Activated T-helper 2 cell treated with anti-CD3 and anti-CD28 coated beads, Interferon-gamma antibody, Interleukin-2, Interleukin-4, amounts not matched to agents 10 μg/mL and 5 μg/mL and 100 μg/mL, durations not matched to agents 14 hours and 24 hours and 36 hours (primary cell): ENCODE results near the gene ITPRIP. TPM values are rescaled to one million over a fixed set of nuclear protein-coding genes. Genes with fewer than 3 reads are reported as not detected.
A peak's percentile ranks its signal among the peaks of the same experiment; 100 is the strongest.

ENCODE experiments used
- DNase-seq: peaks from one replicate; pipeline ENCODE4 v3.0.0; 2021; ENCODE audit warnings: low spot score
- H3K27ac Mint-ChIP-seq: one replicate; pipeline ENCODE4 v1.8.0; 2021; ENCODE audit warnings: mixed read lengths
- H3K27me3 Mint-ChIP-seq: one replicate; pipeline ENCODE4 v1.8.0; 2021; ENCODE audit warnings: low read depth, mixed read lengths
- H3K36me3 Mint-ChIP-seq: one replicate; pipeline ENCODE4 v1.8.0; 2021; ENCODE audit warnings: low read depth, mixed read lengths
- H3K4me1 Mint-ChIP-seq: one replicate; pipeline ENCODE4 v1.8.0; 2021; ENCODE audit warnings: low read depth, mixed read lengths
- H3K4me3 Mint-ChIP-seq: one replicate; pipeline ENCODE4 v1.8.0; 2021; ENCODE audit warnings: low read depth, mild to moderate bottlenecking, moderate library complexity, mixed read lengths
- H3K9me3 Mint-ChIP-seq: one replicate; pipeline ENCODE4 v1.8.0; 2021; ENCODE audit warnings: mixed read lengths
- intact Hi-C: fragments of 100-400 bp; cut with micrococcal nuclease; formaldehyde crosslinking; loops from one replicate; pipeline ENCODE4 v1.15.1; 2023
- total RNA-seq: library from RNA; stranded (reverse); gene quantifications from 2 replicates; pipeline ENCODE4 v1.2.3, GENCODE V29; 2022

The ITPRIP gene, protein sequence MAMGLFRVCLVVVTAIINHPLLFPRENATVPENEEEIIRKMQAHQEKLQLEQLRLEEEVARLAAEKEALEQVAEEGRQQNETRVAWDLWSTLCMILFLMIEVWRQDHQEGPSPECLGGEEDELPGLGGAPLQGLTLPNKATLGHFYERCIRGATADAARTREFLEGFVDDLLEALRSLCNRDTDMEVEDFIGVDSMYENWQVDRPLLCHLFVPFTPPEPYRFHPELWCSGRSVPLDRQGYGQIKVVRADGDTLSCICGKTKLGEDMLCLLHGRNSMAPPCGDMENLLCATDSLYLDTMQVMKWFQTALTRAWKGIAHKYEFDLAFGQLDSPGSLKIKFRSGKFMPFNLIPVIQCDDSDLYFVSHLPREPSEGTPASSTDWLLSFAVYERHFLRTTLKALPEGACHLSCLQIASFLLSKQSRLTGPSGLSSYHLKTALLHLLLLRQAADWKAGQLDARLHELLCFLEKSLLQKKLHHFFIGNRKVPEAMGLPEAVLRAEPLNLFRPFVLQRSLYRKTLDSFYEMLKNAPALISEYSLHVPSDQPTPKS
- total RNA-seq, result 17.1 and 18.8 TPM in 2 replicates

DNA sequence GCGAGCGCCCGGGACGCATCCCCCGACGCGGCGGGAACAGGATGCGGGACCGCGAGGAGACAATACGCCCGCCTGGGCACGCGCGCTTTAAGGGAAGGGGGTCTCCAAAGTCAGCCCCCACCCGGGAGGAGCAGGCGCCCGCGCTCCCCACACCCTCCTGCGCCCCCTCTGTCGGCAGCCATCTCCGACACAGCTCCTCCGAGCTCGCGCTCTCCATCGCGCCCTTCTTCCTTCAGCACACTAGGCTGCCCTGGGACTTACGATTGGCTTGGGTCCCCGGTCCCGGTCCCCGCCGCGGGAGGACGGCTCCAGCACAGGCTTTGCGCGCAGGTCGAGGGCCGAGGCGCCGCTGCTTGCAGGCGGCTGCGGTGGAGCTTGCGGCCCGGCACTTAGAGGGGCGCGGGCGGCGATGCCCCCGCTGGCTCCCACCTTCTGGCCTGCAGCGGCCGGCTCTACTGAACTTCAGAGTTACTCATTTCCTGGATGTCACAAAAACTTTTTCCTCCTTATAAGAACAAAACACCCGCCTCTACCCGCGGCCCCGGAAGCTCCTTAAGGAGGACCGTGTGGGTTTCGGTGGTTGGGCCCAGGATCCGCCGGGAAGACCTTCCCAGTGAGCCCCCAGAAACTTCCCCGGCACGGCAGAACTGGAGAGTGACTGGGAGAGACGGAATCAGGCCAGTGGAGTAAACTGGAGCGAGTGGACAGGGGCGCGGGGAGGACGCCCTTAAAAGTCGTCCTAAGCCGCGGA, at the start of gene ITPRIP:
ITPRIP (minus strand) TSS at position 481 of the 751 bp plus-strand sequence. CDS start 22,414 bp downstream, outside the sequence.
- Mint-ChIP-seq H3K27me3 (peaks cover 1% of the 10 kb centered on the region), H3K4me1 (peaks cover 46% of the 10 kb centered on the region), H3K4me3 (peak within 1 kb of the TSS; percentile 97), H3K36me3 (peaks cover 18% of the 10 kb centered on the region), H3K9me3 (no peaks in the 10 kb centered on the region), H3K27ac (peak within 1 kb of the TSS; percentile 99)
- intact Hi-C loops, result loop anchor here (1.0 to 5.0 kb wide), 6 partner anchors 9 to 216 kb away; partner anchors contain the start of genes GSTO2 and SFR1
- DNase-seq, result peak; percentile 74

DNA sequence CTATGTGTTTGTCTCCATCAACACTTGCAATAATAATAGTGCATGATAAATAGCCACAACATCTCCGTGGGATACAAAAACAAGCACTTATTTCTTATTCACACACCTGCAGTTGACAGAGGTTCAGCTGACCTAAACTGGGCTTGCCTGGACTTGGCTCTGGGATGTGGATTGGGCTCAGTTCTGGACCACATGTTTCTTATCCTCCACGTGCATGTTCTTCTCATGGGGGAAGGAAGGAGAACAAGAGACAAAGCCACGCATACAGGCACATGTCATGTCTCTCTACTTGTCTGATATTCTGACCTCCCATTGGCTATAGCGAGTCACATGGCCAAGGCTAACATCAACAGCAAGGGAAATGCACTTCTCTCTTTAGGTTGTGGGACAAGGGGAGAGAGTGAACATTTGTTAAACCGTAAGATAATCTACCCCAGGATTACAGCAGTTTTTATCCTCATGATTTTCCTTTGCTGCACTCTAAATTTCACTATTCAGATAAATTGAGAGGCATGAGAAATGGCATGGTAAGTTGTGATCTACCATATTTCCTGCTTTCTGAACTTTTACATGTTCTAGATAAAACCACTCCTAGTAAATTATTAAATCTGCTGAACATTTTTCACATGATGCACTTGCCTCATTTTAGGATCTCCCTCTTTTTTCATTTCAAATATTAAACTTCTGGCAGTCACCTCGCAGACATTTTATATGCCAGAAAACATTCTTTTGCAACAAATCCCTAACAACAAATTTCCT, 49.0 kb upstream of the ITPRIP start:
- no peak overlapping the region for H3K4me3 Mint-ChIP-seq
- intact Hi-C loops, result no loop called here
- peaks cover 31% of the 10 kb centered on the region for H3K27me3 Mint-ChIP-seq
- no peak for DNase-seq
- H3K36me3 Mint-ChIP-seq, result no peaks in the 10 kb centered on the region
- no peaks in the 10 kb centered on the region for H3K9me3 Mint-ChIP-seq
- peaks cover 22% of the 10 kb centered on the region for H3K4me1 Mint-ChIP-seq
- no peak overlapping the region for H3K27ac Mint-ChIP-seq

DNA sequence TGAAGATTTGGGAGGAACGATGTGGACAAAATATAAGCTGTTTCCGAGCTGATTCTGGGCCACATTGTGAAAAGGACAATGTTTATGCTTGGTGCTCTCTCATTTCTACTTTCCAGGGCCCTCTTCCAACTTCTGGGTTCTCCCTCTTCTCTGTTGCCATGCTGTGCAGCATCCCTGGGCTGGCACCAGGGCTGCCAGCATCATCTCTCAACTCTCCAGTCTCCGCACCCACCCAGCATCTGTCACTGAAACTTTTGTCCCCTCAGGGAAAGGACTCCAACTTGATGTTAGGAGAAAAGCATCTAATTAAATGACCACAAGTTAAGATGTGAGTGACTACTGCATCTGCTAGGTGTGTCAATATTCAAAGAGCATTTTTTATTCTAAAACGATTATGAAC, 42.1 kb upstream of the ITPRIP start:
- H3K27ac Mint-ChIP-seq, result no peak overlapping the region
- H3K4me1 Mint-ChIP-seq, result peaks cover 10% of the 10 kb centered on the region
- no peak overlapping the region for H3K4me3 Mint-ChIP-seq
- DNase-seq, result no peak
- intact Hi-C loops, result no loop called here
- H3K27me3 Mint-ChIP-seq, result peaks cover 35% of the 10 kb centered on the region
- H3K36me3 Mint-ChIP-seq, result no peaks in the 10 kb centered on the region
- H3K9me3 Mint-ChIP-seq, result no peaks in the 10 kb centered on the region

DNA sequence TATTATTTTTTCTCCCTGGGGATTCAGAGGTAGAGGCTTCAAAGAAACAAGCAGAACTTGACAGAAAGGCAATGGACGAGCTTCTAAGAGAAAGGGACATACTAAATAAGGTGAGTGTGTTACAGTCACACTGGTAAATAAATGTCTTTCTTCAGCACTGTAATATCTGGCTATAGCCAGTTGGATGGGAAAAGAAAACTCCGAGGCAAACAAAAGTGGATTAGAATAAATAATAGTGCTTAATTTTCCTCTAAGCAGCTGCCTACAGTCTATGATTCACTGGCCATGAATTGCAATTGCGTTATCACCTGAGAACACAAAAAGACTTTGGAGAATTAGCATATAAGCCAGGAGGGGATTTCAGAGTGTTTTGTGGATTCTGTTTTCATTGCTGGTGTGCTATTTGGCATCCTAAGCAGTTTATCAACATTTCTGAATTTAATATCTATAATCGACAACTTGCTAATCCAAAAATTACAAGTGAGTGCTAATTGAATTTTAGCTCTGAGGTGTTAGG, 38.6 kb upstream of the ITPRIP start:
- no peak overlapping the region for H3K27ac Mint-ChIP-seq
- peaks cover 31% of the 10 kb centered on the region for H3K27me3 Mint-ChIP-seq
- no peak for DNase-seq
- intact Hi-C loops, result no loop called here
- no peaks in the 10 kb centered on the region for H3K36me3 Mint-ChIP-seq
- H3K4me1 Mint-ChIP-seq, result peaks cover 7% of the 10 kb centered on the region
- H3K9me3 Mint-ChIP-seq, result no peaks in the 10 kb centered on the region
- no peak overlapping the region for H3K4me3 Mint-ChIP-seq

DNA sequence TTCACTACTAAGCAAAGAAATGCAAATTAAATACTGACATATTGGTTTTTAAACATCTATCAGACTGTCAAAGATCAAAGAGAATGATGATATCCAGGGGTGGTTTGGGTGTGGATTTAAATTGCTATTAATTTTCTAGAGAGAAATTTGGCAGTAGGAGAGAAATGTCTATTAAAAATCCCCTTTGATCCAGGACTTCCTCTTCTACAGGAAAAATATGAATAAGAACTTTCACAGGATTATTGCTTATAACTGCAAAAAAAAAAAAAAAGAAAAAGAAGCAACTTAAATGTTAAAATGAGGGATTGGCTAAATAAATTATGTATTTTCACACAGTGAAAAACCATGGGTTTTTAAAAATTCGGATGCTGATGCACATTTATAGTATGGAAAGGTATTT, 36.3 kb upstream of the ITPRIP start:
- no peak for DNase-seq
- Mint-ChIP-seq H3K9me3 (no peaks in the 10 kb centered on the region), H3K27ac (no peak overlapping the region), H3K4me3 (no peak overlapping the region), H3K27me3 (peaks cover 27% of the 10 kb centered on the region), H3K4me1 (peaks cover 5% of the 10 kb centered on the region), H3K36me3 (no peaks in the 10 kb centered on the region)
- intact Hi-C loops, result no loop called here

DNA sequence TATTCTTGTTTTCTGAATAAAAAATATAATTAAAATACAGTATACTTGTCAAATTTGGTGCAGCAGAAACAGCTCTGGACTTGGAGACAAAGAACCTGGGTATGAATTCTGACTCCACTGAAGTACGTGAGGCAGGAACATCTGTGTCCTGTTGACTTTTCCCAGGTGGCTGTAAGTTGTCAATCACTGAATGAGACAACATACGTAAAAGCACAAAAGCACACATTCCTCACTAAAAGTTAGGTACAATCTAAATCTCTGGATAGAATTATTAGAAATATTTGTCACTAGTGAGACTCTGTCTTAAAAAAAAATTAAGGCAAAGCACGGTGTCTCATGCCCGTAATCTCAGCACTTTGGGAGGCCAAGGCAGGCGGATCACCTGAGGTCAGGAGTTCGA, 33.5 kb upstream of the ITPRIP start:
- Mint-ChIP-seq H3K27ac (no peak overlapping the region), H3K4me3 (no peak overlapping the region), H3K27me3 (peaks cover 27% of the 10 kb centered on the region), H3K36me3 (no peaks in the 10 kb centered on the region), H3K4me1 (no peaks in the 10 kb centered on the region), H3K9me3 (no peaks in the 10 kb centered on the region)
- intact Hi-C loops, result no loop called here
- DNase-seq, result no peak

DNA sequence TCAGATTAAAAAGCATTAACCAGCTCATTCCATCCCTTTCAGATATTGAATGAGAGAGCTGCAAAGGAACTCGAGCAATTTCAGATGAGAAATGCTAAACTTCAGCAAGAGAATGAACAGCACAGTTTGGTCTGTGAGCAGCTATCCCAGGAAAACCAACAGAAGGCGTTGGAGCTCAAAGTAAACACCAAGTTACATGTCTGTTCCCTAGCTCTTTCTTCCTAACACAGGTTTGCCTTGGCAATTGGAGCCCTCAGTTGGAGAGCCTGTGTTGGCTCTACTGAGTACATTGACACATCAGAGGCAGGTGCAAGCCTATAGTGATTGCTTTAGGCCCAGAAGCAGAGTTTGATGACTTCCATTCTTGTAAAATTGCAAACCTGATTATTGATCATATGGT, 30.1 kb upstream of the ITPRIP start:
- intact Hi-C loops, result no loop called here
- Mint-ChIP-seq H3K27ac (no peak overlapping the region), H3K4me1 (no peaks in the 10 kb centered on the region), H3K4me3 (no peak overlapping the region), H3K9me3 (no peaks in the 10 kb centered on the region), H3K36me3 (no peaks in the 10 kb centered on the region), H3K27me3 (peaks cover 25% of the 10 kb centered on the region)
- no peak for DNase-seq

DNA sequence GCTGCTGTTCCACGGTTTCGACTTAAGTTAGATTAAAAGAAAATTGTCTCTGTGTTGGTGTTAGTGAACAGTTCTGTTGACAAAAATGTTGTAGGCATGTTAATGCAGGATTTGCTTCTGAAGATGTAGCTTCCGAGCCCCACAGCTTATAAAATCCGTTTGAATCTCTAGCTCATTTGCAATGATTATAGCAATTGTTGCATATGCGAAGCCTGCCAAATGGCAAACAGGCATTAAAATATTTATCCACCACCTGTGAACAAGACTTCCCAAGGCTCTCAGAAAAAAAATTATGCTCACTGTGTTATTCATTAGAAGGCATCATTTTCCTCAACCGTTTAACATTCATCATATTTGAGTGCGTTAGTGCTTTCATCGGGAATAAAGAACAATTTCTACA, 29.6 kb upstream of the ITPRIP start:
- H3K27ac Mint-ChIP-seq, result no peak overlapping the region
- no peak for DNase-seq
- H3K4me3 Mint-ChIP-seq, result no peak overlapping the region
- no peaks in the 10 kb centered on the region for H3K36me3 Mint-ChIP-seq
- no peaks in the 10 kb centered on the region for H3K9me3 Mint-ChIP-seq
- intact Hi-C loops, result no loop called here
- peaks cover under 1% of the 10 kb centered on the region for H3K4me1 Mint-ChIP-seq
- peaks cover 25% of the 10 kb centered on the region for H3K27me3 Mint-ChIP-seq

DNA sequence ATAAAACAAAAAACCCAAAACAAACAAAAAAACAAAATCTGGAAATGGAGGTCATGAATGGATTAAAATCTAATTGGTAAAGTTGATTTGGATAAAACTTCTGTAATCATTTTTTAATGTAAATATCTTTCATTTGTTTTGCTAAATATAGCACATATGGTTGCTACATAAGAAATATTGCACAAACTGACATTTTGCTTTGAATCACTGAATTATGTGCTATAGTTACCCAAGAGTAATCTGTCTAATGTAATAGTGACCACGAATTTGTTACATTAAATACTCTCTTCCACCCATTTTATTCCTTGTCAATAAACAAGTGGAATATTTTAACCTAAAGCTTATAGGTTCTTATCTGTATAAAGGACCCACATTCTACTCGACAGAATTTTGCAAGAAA, 21.5 kb upstream of the ITPRIP start:
- DNase-seq, result no peak
- H3K4me1 Mint-ChIP-seq, result peaks cover 8% of the 10 kb centered on the region
- H3K36me3 Mint-ChIP-seq, result no peaks in the 10 kb centered on the region
- no peak overlapping the region for H3K4me3 Mint-ChIP-seq
- no peak overlapping the region for H3K27ac Mint-ChIP-seq
- intact Hi-C loops, result no loop called here
- peaks cover 3% of the 10 kb centered on the region for H3K27me3 Mint-ChIP-seq
- H3K9me3 Mint-ChIP-seq, result peaks cover 7% of the 10 kb centered on the region

DNA sequence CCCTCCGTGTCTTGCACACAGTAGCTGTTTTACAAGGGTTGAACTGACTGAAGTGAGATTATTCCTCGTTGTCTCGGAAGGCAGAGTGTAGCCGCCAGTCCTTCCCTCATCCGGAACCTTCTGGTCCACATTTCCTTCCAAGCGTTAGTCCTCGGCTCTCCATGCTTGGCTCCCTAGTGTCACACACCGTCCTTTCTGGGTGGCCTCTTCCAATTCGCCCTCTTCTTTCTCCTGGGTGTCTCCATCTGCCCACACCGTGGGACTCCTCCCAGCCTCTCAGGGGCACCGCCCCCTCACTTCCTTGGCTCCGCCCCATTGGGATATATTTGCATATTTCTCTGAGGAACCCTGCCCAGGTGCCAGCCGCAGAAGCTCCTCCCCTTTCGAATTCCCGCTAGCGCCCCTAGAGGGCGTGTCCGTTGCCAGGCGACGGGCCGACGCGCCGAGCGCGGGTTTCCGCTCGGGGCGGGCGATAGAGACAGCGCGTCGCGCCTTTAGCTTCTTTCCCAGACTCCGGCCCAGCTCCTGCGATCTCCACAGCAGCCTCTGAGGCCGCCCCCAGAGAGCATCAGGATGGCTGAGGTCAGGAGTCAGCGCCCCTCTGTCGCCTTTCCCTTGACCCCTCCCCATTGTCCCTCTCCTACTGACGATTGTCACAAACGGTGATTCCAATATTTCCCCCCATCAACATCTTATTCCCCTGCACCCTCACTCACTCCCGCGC, 15.2 kb upstream of the ITPRIP start, which contains the start of gene CFAP58:
CFAP58 (plus strand) TSS at position 509 of the 724 bp plus-strand sequence; CDS start at position 574, 65 bp downstream.
- peak within 1 kb of the TSS; percentile 64 for H3K4me3 Mint-ChIP-seq
- peaks cover 13% of the 10 kb centered on the region for H3K4me1 Mint-ChIP-seq
- DNase-seq, result peak; percentile 87
- no peaks in the 10 kb centered on the region for H3K9me3 Mint-ChIP-seq
- intact Hi-C loops, result loop anchor here (1.0 kb wide), 1 partner anchor 84 kb away; the partner anchor contains the start of gene GSTO2
- H3K27ac Mint-ChIP-seq, result peak within 1 kb of the TSS; percentile 56
- H3K27me3 Mint-ChIP-seq, result no peaks in the 10 kb centered on the region
- no peaks in the 10 kb centered on the region for H3K36me3 Mint-ChIP-seq

DNA sequence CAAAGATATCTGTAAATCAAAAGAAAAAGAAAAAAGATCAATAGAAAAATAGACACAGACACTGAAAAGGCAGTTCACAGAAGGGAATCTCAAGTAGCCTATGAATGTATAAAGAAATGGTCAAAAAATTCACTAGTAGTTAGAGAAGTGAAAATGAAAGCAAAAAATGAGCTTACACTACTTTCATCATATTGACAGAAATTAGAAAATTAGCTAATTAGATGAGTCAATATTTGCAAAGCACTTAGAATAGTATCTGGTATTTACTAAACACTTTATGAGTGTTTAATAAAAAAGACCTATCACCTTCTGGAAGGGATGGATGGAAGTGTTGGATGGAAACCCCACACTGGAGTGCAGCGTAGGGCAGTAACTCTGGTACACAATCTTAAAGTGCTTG, 13.7 kb upstream of the ITPRIP start:
- Mint-ChIP-seq H3K4me3 (peak overlapping the region; percentile 64), H3K4me1 (peaks cover 13% of the 10 kb centered on the region), H3K9me3 (no peaks in the 10 kb centered on the region), H3K27me3 (no peaks in the 10 kb centered on the region), H3K36me3 (no peaks in the 10 kb centered on the region), H3K27ac (no peak overlapping the region)
- intact Hi-C loops, result loop anchor here (1.0 kb wide), 1 partner anchor 23 kb away; no protein-coding TSS in a partner anchor
- DNase-seq, result no peak
